ENCODE data around the gene AGBL4.
"Not testable (repeated sequence)": the region's sequence is repeated elsewhere in the genome, so short reads cannot be mapped to it uniquely, and the experiment has no call there.

AGBL4 gene

DNA sequence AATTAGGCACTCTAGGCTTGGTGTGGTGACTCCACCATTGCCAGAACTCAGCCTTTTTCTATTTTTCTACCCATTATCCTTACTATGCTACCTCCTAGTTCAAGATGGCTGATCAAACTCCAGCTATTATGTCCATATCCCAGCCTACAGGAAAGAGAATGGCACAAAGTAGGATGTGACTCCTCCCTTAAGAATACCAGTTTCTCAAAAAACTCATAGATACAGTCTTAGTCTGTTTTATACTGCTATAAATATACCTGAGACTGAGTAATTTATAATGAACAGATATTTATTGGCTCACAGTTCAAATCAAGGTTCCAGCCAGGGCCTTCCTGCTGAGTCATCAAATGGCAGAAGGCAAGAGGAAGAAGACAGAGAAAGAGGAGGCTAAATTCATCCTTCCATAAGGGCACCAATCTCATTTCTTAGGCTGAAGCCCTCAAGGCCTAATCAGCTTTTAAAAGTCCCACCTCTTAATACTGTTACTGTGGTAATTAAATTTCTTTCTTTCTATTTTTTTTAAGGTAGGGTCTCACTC, 704.3 kb downstream of the AGBL4 start:
- no peak for DNase-seq (ENCODE audit: low read depth in 3 of 3, low spot score in 1 of 3)

GRCh38 chr1:49318218-49318617, 705.5 kb downstream of the AGBL4 start:
- DNase-seq (ENCODE audit: low read depth in 3 of 3, low spot score in 1 of 3) = no peak

DNA sequence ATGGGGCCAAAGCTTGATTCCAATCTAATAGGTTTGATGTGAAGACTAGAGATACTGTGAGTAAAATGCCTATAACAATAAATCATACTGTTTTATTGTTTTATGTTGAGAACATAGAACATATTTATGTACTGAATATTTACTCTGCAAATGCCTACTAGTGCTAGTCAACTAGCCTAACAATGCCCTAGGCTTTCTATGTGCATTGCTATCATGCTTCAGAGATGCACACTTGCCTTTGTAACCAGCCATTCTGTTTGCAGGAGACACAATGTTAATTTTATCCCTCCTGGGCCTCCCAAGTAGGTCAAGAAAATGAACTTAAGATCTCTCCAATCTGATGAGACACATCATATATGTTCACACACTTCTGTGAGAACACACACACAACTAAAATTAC, 716.3 kb downstream of the AGBL4 start:
- DNase-seq (ENCODE audit: low read depth in 3 of 3, low spot score in 1 of 3) = no peak

- no peak for DNase-seq (ENCODE audit: low read depth in 3 of 3, low spot score in 1 of 3)
Measured at GRCh38 chr1:49306507-49307070, 717.2 kb downstream of the AGBL4 start.

GRCh38 chr1:49302400-49302799, 721.4 kb downstream of the AGBL4 start:
- DNase-seq (ENCODE audit: low read depth in 3 of 3, low spot score in 1 of 3) = not testable (repeated sequence)

DNA sequence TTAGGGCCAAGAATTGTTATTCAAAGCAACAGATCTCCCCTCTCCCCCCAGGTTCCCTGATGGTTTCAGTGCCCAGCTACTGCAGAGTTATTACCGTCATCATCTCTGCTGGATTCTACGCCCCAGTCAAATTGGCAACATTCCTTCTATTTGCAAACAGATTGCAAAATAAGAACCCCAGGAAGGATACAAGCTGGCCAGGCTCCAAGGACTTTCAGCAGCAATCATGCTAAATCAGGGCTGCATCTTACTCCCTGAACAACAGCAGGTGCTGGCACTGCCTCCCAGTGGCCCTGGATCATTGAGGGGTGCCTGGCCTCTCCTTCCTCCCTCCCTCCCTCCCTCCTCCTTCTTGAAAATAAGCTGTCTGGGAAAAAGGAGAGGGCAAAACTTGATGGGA, 725.5 kb downstream of the AGBL4 start:
- DNase-seq (ENCODE audit: low read depth in 3 of 3, low spot score in 1 of 3) = no peak

DNA sequence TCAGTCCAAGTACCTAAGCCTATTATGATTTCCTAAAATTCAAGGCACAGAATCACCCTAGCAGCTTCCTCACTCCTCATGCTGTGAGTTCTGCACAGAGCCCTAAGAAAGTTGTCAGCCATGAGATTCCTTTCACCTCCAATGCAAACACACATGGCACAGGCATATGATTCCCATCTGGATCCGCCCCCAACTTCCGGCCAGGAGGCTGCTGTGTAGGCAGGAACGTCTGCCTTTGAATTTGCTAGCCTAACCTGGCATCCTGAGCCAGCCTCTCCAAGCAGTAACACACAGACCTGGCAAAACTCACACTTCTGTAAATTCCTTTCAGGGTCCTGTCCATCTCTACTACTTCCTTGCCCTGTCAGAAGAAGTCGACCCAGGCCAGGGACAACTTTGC, 726.0 kb downstream of the AGBL4 start:
- no peak for DNase-seq (ENCODE audit: low read depth in 3 of 3, low spot score in 1 of 3)

DNA sequence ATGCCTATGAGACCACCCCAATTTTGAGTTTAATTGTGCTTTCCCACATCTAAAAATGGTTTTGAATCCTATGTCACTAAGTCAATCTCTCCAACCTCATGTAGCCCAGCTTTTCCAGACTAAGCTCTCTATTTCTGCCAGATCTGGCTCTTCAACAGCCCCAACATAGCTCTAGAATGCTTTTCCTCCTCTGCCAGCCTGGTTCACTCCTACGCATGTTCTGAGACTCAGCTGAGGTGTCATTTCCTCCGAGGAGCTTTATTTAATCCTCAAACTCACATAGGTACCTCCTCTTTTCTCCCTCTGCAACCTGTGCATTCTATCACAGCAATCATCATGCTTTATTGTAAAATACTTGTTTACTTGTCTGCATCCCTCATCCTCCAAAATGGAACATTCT, 729.2 kb downstream of the AGBL4 start:
- DNase-seq (ENCODE audit: low read depth in 3 of 3, low spot score in 1 of 3) = no peak

- DNase-seq (ENCODE audit: low read depth in 3 of 3, low spot score in 1 of 3) = no peak
Measured at GRCh38 chr1:49293016-49293415, 730.7 kb downstream of the AGBL4 start.

DNA sequence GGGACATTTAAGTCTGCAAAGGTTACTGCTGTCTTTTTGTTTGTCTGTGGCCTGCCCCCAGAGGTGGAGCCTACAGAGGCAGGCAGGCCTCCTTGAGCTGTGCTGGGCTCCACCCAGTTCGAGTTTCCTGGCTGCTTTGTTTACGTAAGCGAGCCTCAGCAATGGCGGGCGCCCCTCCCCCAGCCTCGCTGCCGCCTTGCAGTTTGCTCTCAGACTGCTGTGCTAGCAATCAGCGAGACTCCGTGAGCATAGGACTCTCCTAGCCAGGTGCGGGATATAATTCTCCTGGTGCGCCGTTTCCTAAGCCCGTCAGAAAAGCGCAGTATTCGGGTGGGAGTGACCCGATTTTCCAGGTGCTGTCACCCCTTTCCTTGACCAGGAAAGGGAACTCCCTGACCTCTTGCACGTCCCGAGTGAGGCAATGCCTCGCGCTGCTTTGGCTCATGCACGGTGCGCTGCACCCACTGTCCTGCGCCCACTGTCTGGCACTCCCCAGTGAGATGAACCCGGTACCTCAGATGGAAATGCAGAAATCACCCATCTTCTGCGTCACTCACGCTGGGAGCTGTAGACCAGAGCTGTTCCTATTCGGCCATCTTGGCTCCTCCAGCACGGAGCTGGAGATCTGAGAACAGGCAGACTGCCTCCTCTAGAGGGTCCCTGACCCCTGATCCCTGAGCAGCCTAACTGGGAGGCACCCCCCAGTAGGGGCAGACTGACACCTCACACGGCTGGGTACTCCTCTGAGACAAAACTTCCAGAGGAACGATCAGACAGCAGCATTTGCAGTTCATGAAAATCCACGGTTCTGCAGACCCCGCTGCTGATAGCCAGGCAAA, 766.3 kb downstream of the AGBL4 start:
- not testable (repeated sequence) for DNase-seq (ENCODE audit: low read depth in 3 of 3, low spot score in 1 of 3)

DNA sequence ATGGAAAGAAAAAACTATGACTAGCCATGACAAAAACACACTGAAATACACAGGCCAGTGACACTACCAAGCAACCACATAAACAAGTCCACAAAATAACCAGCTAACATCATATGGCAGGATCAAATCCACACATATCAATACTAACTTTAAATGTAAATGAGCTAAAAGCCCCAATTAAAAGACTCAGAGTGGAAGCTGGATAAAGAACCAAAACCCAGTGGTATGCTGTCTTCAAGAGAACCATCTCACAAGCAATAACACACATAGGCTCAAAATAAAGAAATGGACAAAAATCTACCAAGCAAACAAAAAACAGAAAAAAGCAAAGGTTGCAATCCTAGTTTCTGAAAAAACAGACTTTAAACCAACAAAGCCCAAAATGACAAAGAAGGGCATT, 770.8 kb downstream of the AGBL4 start:
- no peak for DNase-seq (ENCODE audit: low read depth in 3 of 3, low spot score in 1 of 3)

DNA sequence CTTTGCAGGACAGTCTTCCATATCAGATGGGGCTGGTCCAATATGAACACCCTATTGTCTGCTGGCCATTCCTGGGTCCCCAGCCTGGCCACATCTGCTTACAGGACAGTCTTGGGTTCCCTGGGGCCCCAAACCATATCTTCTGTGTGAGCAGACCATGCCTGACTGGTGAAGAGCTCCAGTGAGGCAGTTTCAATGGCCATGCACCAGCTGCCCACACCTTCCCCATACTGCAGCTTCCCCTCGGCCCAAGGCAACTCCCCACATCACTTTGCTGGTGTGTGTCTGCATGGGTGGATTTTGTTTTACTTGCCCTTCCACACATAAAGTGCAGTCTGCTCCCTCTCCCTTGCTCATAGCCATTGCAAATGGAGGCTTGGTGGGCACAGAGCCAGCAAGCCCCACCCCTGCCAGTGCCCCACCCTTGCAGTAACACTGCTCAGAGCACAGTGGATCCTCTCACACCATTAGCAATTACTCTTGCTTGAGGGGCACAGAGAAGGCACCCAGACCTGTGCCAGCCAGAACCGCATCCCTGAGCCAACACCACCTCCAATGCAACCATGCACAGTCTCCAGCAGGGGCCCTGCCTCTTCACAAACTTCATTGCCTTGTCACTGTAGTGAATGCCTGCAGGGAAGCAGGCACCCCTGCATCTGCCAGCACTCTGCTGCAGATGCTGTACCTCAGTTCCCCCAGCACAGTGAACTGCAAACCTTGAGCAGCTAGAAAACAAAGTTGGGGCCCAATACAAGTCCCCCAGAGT, 772.6 kb downstream of the AGBL4 start:
- DNase-seq (ENCODE audit: low read depth in 3 of 3, low spot score in 1 of 3) = no peak

GRCh38 chr1:49240709-49241221, 783.0 kb downstream of the AGBL4 start:
- no peak for DNase-seq (ENCODE audit: low read depth in 3 of 3, low spot score in 1 of 3)

DNA sequence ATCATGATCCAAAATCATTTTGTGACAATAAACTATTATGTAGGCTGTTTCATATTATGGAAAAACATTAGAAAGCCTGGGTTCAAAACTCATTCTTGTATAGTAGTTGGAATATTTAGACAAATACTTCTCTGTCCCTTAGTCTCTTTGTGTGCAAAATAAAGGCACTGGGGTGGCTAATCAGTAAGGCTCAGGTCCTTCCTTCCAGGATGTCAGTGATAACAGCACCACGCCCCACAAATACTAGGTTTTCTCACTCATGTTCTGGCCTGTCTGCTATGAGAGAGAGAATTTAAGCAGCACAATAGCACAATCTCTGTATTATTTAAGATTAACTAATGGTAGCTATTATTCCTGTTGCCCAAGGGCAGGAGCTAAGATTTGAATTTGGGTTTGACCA, 788.8 kb downstream of the AGBL4 start:
- no peak for DNase-seq (ENCODE audit: low read depth in 3 of 3, low spot score in 1 of 3)

GRCh38 chr1:49229555-49229954, 794.2 kb downstream of the AGBL4 start:
- DNase-seq (ENCODE audit: low read depth in 3 of 3, low spot score in 1 of 3) = no peak

- no peak for DNase-seq (ENCODE audit: low read depth in 3 of 3, low spot score in 1 of 3)
Measured at GRCh38 chr1:49226758-49227157, 797.0 kb downstream of the AGBL4 start.

- no peak for DNase-seq (ENCODE audit: low read depth in 3 of 3, low spot score in 1 of 3)
Measured at GRCh38 chr1:49225464-49225863, 798.3 kb downstream of the AGBL4 start.

DNA sequence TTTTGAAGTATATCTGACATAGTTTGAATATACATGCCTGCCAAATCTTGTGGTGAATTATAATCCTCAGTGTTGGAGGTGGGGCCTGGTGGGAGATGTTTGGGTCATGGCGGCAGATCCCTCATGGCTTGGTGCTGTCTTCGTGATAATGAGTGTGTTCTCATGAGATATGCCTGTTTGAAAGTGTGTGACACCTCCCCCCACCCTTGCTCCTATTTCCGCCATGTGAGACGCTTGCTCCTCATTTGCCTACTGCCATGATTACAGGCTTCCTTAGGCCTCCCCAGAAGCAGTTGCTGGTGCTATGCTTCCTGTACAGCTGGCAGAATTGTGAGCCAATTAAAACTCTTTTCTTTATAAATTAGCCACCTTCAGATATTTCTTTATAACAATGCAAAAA, 810.5 kb downstream of the AGBL4 start:
- DNase-seq (ENCODE audit: low read depth in 3 of 3, low spot score in 1 of 3) = no peak

DNA sequence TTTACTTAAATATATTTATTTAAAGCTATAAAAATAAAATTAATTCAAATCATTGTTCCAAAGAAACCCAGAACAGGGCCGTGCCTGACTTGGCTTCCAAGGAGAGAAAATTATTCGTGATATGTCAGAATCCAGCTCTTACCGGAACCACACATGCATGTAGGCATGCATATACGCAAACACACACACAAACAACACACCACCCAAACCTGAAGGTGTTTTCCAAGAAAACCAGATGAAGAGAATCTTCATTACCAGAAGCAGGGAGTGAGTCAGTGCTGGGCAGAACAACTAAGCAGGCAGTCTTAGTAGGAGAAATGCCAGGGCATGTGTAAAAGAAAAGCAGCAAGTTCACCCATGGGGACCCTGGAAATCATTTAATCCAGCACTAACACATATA, 815.0 kb downstream of the AGBL4 start:
- DNase-seq (ENCODE audit: low read depth in 3 of 3, low spot score in 1 of 3) = no peak

GRCh38 chr1:49204720-49205119, 819.0 kb downstream of the AGBL4 start:
- no peak for DNase-seq (ENCODE audit: low read depth in 3 of 3, low spot score in 1 of 3)

GRCh38 chr1:49200738-49201137, 823.0 kb downstream of the AGBL4 start:
- DNase-seq (ENCODE audit: low read depth in 3 of 3, low spot score in 1 of 3) = no peak

DNA sequence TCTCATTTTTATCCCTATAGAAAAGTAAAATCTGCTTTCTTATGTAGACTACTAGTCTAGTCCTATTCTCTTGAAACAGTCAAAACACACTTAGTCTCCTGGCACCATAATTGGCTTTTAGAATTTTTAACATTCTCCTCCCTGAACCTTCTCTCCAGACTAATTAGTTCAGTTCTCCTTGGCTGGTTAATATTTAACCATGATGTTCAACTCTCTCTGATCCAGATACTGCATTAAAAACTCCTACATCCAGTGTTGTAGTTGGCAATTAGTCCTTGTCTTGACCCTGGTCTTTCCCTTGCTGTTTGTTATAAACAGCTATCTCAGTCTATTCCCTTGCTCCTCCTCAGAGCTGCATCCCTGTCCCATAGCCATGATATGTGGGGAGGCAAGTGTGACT, 824.2 kb downstream of the AGBL4 start:
- no peak for DNase-seq (ENCODE audit: low read depth in 3 of 3, low spot score in 1 of 3)
